ENCODE results near the gene ATP13A3.

DNA sequence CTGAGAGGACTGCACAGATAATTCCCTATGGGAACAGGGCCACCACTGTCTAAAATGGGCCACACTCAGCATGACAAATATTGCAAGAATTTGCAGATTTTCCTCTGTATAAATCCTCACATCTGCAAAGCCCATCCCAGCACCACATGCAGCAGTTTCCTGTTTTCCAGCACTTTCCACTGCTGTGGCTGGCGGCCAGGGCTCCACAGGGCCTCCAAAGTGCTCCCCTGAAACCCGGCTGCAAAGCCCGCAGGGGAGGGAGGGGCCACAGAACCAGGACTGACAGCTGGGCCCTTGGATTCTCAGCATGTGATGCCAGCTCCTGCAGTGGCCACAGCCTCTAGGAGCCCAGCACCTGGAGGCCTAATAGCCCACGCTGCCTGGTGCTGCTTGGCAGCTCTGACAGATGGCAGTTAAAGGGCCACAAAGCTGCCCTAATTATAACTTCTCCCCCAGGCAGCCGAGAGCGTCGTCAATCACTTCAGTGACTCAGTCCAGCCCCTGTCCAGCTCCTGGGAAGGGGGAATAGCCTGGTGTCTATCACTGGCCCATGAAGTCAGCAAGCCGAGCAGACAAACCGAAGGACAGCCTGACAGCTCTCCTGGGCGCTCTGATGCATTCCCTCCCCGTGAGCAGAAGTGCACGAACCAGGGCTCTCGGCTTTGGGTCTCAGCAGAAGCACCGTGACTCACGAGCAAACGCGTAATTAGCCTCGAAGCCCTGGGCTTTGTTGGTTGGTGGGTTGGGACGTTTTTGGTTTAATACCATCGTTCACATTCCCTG is 122.0 kb downstream of the ATP13A3 start:
- no peak for TF ChIP-seq SP1 (IDR thresholded peaks at IDR 0.05)
- TF ChIP-seq FOXK2 (IDR thresholded peaks at IDR 0.05), result no peak

All from HEK293T (cell line).